SK-N-SH treated with all-trans-retinoic acid at 6 μM for 48 hours (cell line): ENCODE data around the gene SGSM1.

Experiments
- BACH2 ChIP-seq: fragments of 250-450 bp; sonication (Bioruptor Pico); IDR thresholded peaks from 2 replicates; pipeline ENCODE4 v1.9.0; 2021; ENCODE audit warnings: mild to moderate bottlenecking, borderline replicate concordance
- OSR1 ChIP-seq: fragments of 250-450 bp; sonication (Bioruptor Pico); IDR thresholded peaks from 2 replicates; pipeline ENCODE4 v1.8.0; 2022; ENCODE audit warnings: moderate library complexity, mild to moderate bottlenecking, inconsistent platforms
- SNAI2 ChIP-seq: fragments of 250-450 bp; sonication (Bioruptor Pico); IDR thresholded peaks from 2 replicates; pipeline ENCODE4 v1.5.0; 2020; ENCODE audit warnings: mild to moderate bottlenecking, moderate library complexity
- TCF4 ChIP-seq: fragments of 250-450 bp; sonication (Bioruptor Pico); IDR thresholded peaks from 2 replicates; pipeline ENCODE4 v1.8.0; 2021; ENCODE audit warnings: mild to moderate bottlenecking, moderate library complexity, borderline replicate concordance
- ZNF565 ChIP-seq: fragments of 450-650 bp; formaldehyde crosslinking; conservative IDR thresholded peaks from 2 replicates; pipeline ENCODE4 v1.5.0; 2020; ENCODE audit warnings: low read depth, mild to moderate bottlenecking, moderate library complexity
- TF ChIP-seq, protein P1 (sequence below): fragments of 250-450 bp; sonication (Bioruptor Pico); IDR thresholded peaks from 2 replicates; pipeline ENCODE4 v1.5.1; 2020; ENCODE audit warnings: low read depth, mild to moderate bottlenecking, moderate library complexity
- TF ChIP-seq, protein P2 (sequence below): fragments of 250-450 bp; sonication (Bioruptor Pico); IDR thresholded peaks from 2 replicates; pipeline ENCODE4 v1.8.0; 2020; ENCODE audit warnings: mild to moderate bottlenecking, moderate library complexity, borderline replicate concordance

DNA sequence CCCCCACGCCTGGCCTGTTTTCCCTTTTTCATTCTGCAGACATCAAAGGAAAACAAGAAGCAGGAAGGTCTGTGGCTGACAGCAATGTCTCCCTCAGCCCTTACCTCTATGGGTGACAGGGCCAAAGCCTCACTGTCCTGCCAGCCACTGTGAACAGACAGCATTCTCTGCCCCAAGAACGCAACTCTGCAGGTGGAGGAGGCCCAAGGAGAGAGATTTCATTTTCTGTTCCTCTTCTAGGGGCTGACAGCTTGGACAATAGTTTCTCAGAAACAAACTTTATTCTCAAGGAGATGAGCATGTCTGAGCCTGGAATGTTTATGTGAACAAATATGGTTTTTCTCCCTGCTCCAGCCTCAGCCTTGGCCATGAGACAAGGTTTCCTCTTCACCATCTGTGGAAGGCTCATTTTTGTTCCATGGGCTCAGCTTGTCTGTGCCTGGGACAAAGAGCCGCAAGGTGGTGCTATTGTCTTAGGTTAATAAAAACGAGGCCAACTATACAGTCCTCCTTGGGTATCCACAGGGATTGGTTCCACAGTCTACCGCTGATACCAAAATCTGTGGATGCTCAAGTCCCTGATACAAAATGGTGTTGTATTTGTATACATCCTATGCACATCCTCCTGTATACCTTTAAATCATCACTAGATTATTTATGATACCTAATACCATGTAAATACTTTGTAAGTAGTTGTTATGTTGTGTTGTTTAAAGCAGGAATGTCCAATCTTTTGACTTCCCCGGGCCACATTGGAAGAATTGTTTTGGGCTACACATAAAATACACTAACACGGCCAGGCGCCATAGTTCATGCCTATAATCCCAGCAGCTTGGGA lies 37.3 kb upstream of the SGSM1 start:
- TF ChIP-seq, protein P1, sequence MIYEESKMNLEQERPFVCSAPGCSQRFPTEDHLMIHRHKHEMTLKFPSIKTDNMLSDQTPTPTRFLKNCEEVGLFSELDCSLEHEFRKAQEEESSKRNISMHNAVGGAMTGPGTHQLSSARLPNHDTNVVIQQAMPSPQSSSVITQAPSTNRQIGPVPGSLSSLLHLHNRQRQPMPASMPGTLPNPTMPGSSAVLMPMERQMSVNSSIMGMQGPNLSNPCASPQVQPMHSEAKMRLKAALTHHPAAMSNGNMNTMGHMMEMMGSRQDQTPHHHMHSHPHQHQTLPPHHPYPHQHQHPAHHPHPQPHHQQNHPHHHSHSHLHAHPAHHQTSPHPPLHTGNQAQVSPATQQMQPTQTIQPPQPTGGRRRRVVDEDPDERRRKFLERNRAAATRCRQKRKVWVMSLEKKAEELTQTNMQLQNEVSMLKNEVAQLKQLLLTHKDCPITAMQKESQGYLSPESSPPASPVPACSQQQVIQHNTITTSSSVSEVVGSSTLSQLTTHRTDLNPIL (CRISPR knock-in tag) = no peak
- TF ChIP-seq TCF4 (CRISPR knock-in tag) = no peak
- TF ChIP-seq, protein P2, sequence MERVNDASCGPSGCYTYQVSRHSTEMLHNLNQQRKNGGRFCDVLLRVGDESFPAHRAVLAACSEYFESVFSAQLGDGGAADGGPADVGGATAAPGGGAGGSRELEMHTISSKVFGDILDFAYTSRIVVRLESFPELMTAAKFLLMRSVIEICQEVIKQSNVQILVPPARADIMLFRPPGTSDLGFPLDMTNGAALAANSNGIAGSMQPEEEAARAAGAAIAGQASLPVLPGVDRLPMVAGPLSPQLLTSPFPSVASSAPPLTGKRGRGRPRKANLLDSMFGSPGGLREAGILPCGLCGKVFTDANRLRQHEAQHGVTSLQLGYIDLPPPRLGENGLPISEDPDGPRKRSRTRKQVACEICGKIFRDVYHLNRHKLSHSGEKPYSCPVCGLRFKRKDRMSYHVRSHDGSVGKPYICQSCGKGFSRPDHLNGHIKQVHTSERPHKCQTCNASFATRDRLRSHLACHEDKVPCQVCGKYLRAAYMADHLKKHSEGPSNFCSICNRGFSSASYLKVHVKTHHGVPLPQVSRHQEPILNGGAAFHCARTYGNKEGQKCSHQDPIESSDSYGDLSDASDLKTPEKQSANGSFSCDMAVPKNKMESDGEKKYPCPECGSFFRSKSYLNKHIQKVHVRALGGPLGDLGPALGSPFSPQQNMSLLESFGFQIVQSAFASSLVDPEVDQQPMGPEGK = no peak
- TF ChIP-seq ZNF565 (CRISPR knock-in tag) = no peak
- TF ChIP-seq OSR1 (CRISPR knock-in tag) = no peak
- no peak for TF ChIP-seq BACH2
- no peak for TF ChIP-seq SNAI2 (CRISPR knock-in tag)
